Cortex of kidney (tissue), 1 donor: ENCODE results near the gene NSA2.

Source experiments
- DNase-seq: peaks from one replicate; lab custom pipeline; 2025; lab: John Stamatoyannopoulos, UW

NSA2 gene

DNA sequence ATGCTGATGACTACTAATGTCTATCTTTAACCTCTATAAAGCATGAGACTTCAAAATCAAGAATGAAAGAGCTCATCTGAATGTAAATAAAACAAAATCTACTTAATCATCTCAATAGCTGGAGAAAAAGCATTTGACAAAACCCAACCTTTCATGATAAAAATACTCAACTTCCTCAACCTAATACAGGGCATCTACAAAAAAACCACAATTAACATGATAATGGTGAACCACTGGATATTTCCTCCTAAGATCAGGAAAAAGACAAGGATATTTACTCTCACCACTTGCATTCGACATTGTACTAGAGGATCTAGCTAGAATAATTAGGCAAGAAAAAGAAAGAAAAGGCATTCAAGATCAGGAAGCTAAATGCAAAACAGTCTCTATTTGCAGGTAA lies 49.8 kb downstream of the NSA2 start:
- DNase-seq = no peak

DNA sequence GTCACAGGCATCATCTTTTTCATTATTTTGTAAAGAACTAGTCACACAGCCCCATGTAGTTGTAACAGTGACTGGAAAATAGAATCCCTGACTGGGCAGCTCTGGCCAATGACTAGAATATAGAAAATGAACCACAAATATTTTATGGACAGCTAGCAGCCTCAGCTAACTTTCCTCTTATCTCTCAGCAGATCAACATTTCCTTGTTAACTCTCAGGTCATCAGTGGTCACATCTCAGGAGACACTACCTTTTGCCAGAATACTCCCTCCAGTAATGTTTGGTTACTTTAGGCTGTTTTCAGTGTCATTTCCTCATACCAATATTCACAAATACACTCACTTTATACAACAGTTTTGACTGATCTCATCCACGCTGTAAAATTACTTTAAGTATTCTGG lies 55.2 kb downstream of the NSA2 start:
- DNase-seq = no peak

GRCh38 chr5:74829413-74829812 lies 62.4 kb downstream of the NSA2 start:
- no peak for DNase-seq
